Measurements from ENCODE around the gene MPG. TPM values are rescaled to one million over a fixed set of nuclear protein-coding genes. Genes with fewer than 3 reads are reported as not detected.
A peak's percentile ranks its signal among the peaks of the same experiment; 100 is the strongest.

Gene MPG
- total RNA-seq, 3 donors from 2014 or later (not counting 1 experiment from before 2014, with no cell fraction given): 29.9 to 34.3 (median 31.5) TPM

DNA sequence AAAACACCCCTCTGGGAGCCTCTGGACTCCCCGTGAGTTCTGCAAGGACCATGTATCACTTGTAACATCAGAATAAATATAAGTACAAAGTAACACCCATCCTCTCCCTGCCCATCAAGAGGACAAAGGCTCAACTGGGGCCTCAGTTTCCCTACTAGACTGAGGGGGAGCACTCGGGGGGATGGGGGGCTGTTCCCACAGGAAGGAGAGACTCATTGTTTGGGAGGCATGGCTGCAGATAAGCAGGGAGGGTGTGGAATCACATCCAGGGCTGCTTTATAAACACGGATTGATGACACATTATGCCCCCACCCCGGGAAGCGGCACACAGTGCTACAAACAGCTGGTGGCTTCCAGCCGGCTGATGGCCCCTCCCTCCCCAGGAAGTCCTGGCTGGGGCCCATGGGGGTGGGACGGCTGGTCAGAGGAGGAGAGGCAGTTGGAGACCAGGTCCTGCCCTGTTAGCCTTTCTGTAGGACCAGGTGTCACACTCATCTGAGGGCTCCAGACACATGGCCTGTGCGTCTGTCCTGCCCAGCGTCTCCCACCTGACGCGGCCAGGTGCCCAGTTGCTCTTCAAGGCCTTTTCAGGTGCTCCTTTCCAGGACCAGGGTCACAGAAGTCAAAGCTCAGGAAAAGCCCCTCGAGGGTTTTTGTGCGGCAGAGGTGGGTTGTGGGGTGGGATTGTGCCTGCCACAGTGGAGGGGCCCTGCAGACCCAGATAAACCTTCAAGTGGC lies 1.3 kb upstream of the MPG start:
- Histone ChIP-seq H3K4me1 (ENCODE audit: control insufficient read depth, insufficient read depth, low read length) (peaks cover 43% of the 10 kb centered on the region), H3K9me3 (ENCODE audit: control insufficient read depth, insufficient read depth, low read length) (no peaks in the 10 kb centered on the region), H3K27ac (ENCODE audit: low read length) (peak overlapping the region; percentile 44), H3K27me3 (ENCODE audit: control insufficient read depth, insufficient read depth, low read length) (peaks cover 10% of the 10 kb centered on the region), H3K36me3 (ENCODE audit: control insufficient read depth, insufficient read depth, low read length) (peaks cover 2% of the 10 kb centered on the region), H3K4me3 (ENCODE audit: low read length) (peak overlapping the region; percentile 64)
- no peaks in the 10 kb centered on the region for H3K9me3 Mint-ChIP-seq
- H3K27ac Mint-ChIP-seq: peak overlapping the region in 1 of 2 donors; percentile 84
- 32% methylated on average over 13 of the region's 13 CpGs for WGBS (ENCODE audit: insufficient coverage)
- H3K36me3 Mint-ChIP-seq: no peaks in the 10 kb centered on the region
- ATAC-seq: no peak
- peaks cover 0 to 18% of the 10 kb centered on the region in 2 donors for H3K27me3 Mint-ChIP-seq (ENCODE audit: low read depth in 2 of 2)
- TF ChIP-seq, protein P1, sequence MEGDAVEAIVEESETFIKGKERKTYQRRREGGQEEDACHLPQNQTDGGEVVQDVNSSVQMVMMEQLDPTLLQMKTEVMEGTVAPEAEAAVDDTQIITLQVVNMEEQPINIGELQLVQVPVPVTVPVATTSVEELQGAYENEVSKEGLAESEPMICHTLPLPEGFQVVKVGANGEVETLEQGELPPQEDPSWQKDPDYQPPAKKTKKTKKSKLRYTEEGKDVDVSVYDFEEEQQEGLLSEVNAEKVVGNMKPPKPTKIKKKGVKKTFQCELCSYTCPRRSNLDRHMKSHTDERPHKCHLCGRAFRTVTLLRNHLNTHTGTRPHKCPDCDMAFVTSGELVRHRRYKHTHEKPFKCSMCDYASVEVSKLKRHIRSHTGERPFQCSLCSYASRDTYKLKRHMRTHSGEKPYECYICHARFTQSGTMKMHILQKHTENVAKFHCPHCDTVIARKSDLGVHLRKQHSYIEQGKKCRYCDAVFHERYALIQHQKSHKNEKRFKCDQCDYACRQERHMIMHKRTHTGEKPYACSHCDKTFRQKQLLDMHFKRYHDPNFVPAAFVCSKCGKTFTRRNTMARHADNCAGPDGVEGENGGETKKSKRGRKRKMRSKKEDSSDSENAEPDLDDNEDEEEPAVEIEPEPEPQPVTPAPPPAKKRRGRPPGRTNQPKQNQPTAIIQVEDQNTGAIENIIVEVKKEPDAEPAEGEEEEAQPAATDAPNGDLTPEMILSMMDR (IDR thresholded peaks at IDR 0.05): no peak
- intact Hi-C loops (cut with micrococcal nuclease): no loop called here
- DNase-seq: peak in 1 of 2 donors; percentile 14
- H3K4me3 Mint-ChIP-seq: peak overlapping the region; percentile 78
- H3K4me1 Mint-ChIP-seq: peaks cover 25 to 46% of the 10 kb centered on the region in 2 donors

- H3K27ac ChIP-seq (ENCODE audit: low read length): peak overlapping the region; percentile 44
- Mint-ChIP-seq H3K27me3 (ENCODE audit: low read depth in 2 of 2) (peaks cover 0 to 18% of the 10 kb centered on the region in 2 donors), H3K4me3 (peak overlapping the region; percentile 73), H3K27ac (peak overlapping the region in 1 of 2 donors; percentile 84), H3K4me1 (peaks cover 25 to 46% of the 10 kb centered on the region in 2 donors), H3K36me3 (no peaks in the 10 kb centered on the region), H3K9me3 (no peaks in the 10 kb centered on the region)
- TF ChIP-seq, protein P1 (IDR thresholded peaks at IDR 0.05): no peak
- H3K36me3 ChIP-seq (ENCODE audit: control insufficient read depth, insufficient read depth, low read length): peaks cover 2% of the 10 kb centered on the region
- DNase-seq: peak in 1 of 2 donors; percentile 54
- peaks cover 43% of the 10 kb centered on the region for H3K4me1 ChIP-seq (ENCODE audit: control insufficient read depth, insufficient read depth, low read length)
- intact Hi-C loops (cut with micrococcal nuclease): no loop called here
- H3K9me3 ChIP-seq (ENCODE audit: control insufficient read depth, insufficient read depth, low read length): no peaks in the 10 kb centered on the region
- WGBS (ENCODE audit: insufficient coverage): 11% methylated on average over 31 of the region's 31 CpGs
- peak; percentile 31 to 37 (median 32) for ATAC-seq
- peaks cover 10% of the 10 kb centered on the region for H3K27me3 ChIP-seq (ENCODE audit: control insufficient read depth, insufficient read depth, low read length)
- H3K4me3 ChIP-seq (ENCODE audit: low read length): peak overlapping the region; percentile 64
Observed at GRCh38 chr16:77273-77806, 685 bp upstream of the MPG start.

- Mint-ChIP-seq H3K4me3 (peak overlapping the region; percentile 91), H3K36me3 (no peaks in the 10 kb centered on the region), H3K27ac (peak overlapping the region; percentile 77 to 84), H3K27me3 (ENCODE audit: low read depth in 2 of 2) (peaks cover 0 to 9% of the 10 kb centered on the region in 2 donors), H3K4me1 (peaks cover 28 to 47% of the 10 kb centered on the region in 2 donors), H3K9me3 (no peaks in the 10 kb centered on the region)
- Histone ChIP-seq H3K27me3 (ENCODE audit: control insufficient read depth, insufficient read depth, low read length) (peaks cover 3% of the 10 kb centered on the region), H3K9me3 (ENCODE audit: control insufficient read depth, insufficient read depth, low read length) (no peaks in the 10 kb centered on the region), H3K4me3 (ENCODE audit: low read length) (peak overlapping the region; percentile 41), H3K36me3 (ENCODE audit: control insufficient read depth, insufficient read depth, low read length) (peaks cover 2% of the 10 kb centered on the region), H3K4me1 (ENCODE audit: control insufficient read depth, insufficient read depth, low read length) (peaks cover 46% of the 10 kb centered on the region), H3K27ac (ENCODE audit: low read length) (peak overlapping the region; percentile 28)
- peak in 1 of 2 donors; percentile 48 for DNase-seq
- whole genome bisulfite sequencing (ENCODE audit: insufficient coverage): 10% methylated on average over 36 of the region's 36 CpGs
- TF ChIP-seq, protein P1 (IDR thresholded peaks at IDR 0.05): no peak
- peak; percentile 24 to 27 (median 25) for ATAC-seq
- intact Hi-C loops (cut with micrococcal nuclease): no loop called here
Observed at GRCh38 chr16:78444-79150, 572 bp downstream of the MPG start.
